DOHH2 (cell line): Measurements from ENCODE around the gene TMEM92.

ENCODE experiments used
- H3F3A ChIP-seq: fragments of 200-600 bp; sonication (generic), shearing (Covaris generic); 2 replicates; pipeline ENCODE4 v1.6.0; 2016; ENCODE audit warnings: antibody characterized with exemption, mild to moderate bottlenecking; ENCODE audit not compliant: control insufficient read depth, insufficient read depth
- H3K27ac ChIP-seq: fragments of 200-600 bp; sonication (generic); 2 replicates; pipeline ENCODE4 v1.5.1; 2014; ENCODE audit warnings: low read depth, mild to moderate bottlenecking, low read length, moderate library complexity
- H3K27me3 ChIP-seq: fragments of 200-600 bp; sonication (generic); 2 replicates; pipeline ENCODE4 v1.6.1; 2014; ENCODE audit warnings: mild to moderate bottlenecking, low read length, mixed read lengths; ENCODE audit not compliant: control insufficient read depth
- H3K36me3 ChIP-seq: fragments of 200-600 bp; sonication (generic); 2 replicates; pipeline ENCODE4 v1.6.1; 2014; ENCODE audit warnings: mild to moderate bottlenecking, low read length, moderate library complexity, mixed read lengths; ENCODE audit not compliant: control insufficient read depth
- H3K4me1 ChIP-seq: fragments of 200-600 bp; sonication (generic); 2 replicates; pipeline ENCODE4 v1.6.1; 2014; ENCODE audit warnings: mild to moderate bottlenecking, low read length, mixed read lengths; ENCODE audit not compliant: control insufficient read depth
- H3K4me2 ChIP-seq: fragments of 200-600 bp; sonication (generic); 2 replicates; pipeline ENCODE4 v1.6.0; 2014; ENCODE audit warnings: mild to moderate bottlenecking, low read length, moderate library complexity
- H3K4me3 ChIP-seq: fragments of 200-600 bp; sonication (generic); 2 replicates; pipeline ENCODE4 v1.5.1; 2014; ENCODE audit warnings: mild to moderate bottlenecking, low read length, mixed read lengths
- H3K79me2 ChIP-seq: fragments of 200-600 bp; sonication (generic); 2 replicates; pipeline ENCODE4 v1.6.1; 2014; ENCODE audit warnings: mild to moderate bottlenecking, low read length, mixed read lengths; ENCODE audit not compliant: control insufficient read depth
- H3K9me2 ChIP-seq: fragments of 200-600 bp; sonication (generic); replicated peaks from 2 replicates; pipeline ENCODE4 v1.6.1; 2014; ENCODE audit warnings: mild to moderate bottlenecking, low read length, mixed read lengths; ENCODE audit not compliant: control insufficient read depth
- H3K9me3 ChIP-seq: fragments of 200-600 bp; sonication (generic); 2 replicates; pipeline ENCODE4 v1.6.1; 2014; ENCODE audit warnings: antibody characterized with exemption, low read length, mixed read lengths; ENCODE audit not compliant: control insufficient read depth, insufficient read depth
- H4K20me1 ChIP-seq: fragments of 200-600 bp; sonication (generic); 2 replicates; pipeline ENCODE4 v1.6.0; 2014; ENCODE audit warnings: low read depth, mild to moderate bottlenecking, antibody characterized with exemption, low read length, moderate library complexity; ENCODE audit not compliant: control insufficient read depth, insufficient read depth
- EZH2phosphoT487 ChIP-seq: fragments of 200-600 bp; sonication (generic); IDR thresholded peaks from 2 replicates; pipeline ENCODE4 v1.6.1; 2017; ENCODE audit warnings: borderline replicate concordance, mild to moderate bottlenecking, antibody characterized with exemption, low read length, moderate library complexity, mixed read lengths
- TF ChIP-seq, protein P1 (sequence below): fragments of 200-600 bp; sonication (generic); IDR thresholded peaks from one replicate; pipeline ENCODE4 v1.5.1; 2014; ENCODE audit warnings: antibody characterized with exemption, mild to moderate bottlenecking, low read depth, low read length; ENCODE audit not compliant: poor library complexity, severe bottlenecking

The TMEM92 gene

DNA sequence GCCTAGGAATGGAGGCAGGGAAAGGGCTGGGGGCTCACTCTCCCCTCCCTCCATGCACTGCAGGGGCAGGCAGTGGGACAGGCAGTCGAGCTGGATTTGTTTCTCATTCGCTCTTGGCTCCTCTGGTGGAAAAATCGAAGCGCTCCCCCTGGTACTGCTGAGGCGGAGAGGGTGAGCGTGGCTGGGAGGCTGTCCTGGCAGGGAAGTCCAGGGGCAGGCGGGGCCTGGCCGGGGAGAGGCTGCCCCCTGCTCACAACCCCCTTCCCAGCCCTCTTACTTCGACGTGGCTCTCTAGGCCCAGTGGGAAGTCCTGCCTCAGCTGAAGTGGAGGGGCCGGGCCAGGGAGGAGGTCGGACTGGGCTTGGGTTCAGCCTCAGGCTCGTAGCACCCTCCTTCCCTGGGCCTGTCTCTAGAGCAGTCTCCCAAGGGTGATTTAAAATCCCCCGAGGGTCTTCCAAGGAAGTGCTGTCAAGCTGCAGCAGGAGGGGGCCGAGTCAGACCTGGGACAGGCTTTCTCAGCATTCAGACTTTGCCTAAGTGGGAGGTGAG lies 16.5 kb upstream of the TMEM92 start:
- Histone ChIP-seq H3K9me3 (no peaks in the 10 kb centered on the region), H4K20me1 (no peaks in the 10 kb centered on the region), H3K79me2 (no peaks in the 10 kb centered on the region), H3K27ac (no peak overlapping the region), H3F3A (no peaks in the 10 kb centered on the region), H3K27me3 (peaks cover 8% of the 10 kb centered on the region), H3K4me3 (no peak overlapping the region), H3K4me1 (no peaks in the 10 kb centered on the region), H3K36me3 (no peaks in the 10 kb centered on the region), H3K4me2 (no peak overlapping the region), H3K9me2 (no peaks in the 10 kb centered on the region)
- TF ChIP-seq EZH2phosphoT487 = no peak
- TF ChIP-seq, protein P1, sequence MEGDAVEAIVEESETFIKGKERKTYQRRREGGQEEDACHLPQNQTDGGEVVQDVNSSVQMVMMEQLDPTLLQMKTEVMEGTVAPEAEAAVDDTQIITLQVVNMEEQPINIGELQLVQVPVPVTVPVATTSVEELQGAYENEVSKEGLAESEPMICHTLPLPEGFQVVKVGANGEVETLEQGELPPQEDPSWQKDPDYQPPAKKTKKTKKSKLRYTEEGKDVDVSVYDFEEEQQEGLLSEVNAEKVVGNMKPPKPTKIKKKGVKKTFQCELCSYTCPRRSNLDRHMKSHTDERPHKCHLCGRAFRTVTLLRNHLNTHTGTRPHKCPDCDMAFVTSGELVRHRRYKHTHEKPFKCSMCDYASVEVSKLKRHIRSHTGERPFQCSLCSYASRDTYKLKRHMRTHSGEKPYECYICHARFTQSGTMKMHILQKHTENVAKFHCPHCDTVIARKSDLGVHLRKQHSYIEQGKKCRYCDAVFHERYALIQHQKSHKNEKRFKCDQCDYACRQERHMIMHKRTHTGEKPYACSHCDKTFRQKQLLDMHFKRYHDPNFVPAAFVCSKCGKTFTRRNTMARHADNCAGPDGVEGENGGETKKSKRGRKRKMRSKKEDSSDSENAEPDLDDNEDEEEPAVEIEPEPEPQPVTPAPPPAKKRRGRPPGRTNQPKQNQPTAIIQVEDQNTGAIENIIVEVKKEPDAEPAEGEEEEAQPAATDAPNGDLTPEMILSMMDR = no peak

DNA sequence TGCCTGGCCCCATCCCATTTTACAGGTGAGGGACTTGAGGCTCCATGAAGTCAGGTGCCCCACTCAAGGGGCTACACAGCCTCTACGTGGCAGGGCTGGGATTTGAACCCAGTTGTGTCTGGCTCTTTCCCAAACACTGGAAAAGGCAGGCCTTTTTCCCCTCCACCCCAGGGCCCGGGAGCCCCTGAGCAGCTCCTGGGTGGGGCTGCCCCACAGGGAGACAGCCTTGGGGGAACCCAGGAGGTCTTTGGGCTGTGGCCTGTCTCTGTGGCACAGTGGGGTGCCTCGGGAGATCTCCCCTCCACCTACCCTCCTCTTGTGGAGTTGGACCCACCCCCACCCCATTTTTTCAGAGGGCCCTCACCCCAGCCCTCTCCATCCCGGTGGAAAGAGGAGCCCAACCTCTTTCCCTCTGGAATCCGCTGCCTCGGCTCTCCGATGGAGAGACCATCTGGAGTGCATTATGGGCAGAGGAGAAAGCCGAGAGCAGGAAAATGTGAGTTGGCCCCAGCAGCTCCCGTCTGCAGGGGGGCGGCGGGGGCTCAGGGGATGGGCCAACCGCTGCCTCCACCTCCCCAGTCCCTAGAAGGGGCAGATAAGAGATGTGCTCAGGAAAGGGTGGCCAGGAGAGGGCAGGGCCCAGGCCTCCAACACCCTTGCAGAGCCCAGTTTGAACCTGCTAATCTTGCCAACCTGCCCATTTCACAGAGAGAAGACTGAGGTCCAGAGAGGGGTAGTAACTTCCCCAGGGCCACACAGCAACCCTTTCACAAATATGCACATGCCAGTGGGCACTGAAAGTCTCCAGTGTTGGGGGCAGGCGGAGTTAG lies 15.4 kb upstream of the TMEM92 start:
- H3F3A ChIP-seq = no peaks in the 10 kb centered on the region
- H3K9me3 ChIP-seq = no peaks in the 10 kb centered on the region
- peaks cover 19% of the 10 kb centered on the region for H3K27me3 ChIP-seq
- H3K27ac ChIP-seq = no peak overlapping the region
- H3K36me3 ChIP-seq = no peaks in the 10 kb centered on the region
- H3K79me2 ChIP-seq = no peaks in the 10 kb centered on the region
- no peak overlapping the region for H3K4me3 ChIP-seq
- no peaks in the 10 kb centered on the region for H3K9me2 ChIP-seq
- no peaks in the 10 kb centered on the region for H4K20me1 ChIP-seq
- TF ChIP-seq, protein P1 = no peak
- no peak for TF ChIP-seq EZH2phosphoT487
- H3K4me1 ChIP-seq = no peaks in the 10 kb centered on the region
- H3K4me2 ChIP-seq = no peak overlapping the region

DNA sequence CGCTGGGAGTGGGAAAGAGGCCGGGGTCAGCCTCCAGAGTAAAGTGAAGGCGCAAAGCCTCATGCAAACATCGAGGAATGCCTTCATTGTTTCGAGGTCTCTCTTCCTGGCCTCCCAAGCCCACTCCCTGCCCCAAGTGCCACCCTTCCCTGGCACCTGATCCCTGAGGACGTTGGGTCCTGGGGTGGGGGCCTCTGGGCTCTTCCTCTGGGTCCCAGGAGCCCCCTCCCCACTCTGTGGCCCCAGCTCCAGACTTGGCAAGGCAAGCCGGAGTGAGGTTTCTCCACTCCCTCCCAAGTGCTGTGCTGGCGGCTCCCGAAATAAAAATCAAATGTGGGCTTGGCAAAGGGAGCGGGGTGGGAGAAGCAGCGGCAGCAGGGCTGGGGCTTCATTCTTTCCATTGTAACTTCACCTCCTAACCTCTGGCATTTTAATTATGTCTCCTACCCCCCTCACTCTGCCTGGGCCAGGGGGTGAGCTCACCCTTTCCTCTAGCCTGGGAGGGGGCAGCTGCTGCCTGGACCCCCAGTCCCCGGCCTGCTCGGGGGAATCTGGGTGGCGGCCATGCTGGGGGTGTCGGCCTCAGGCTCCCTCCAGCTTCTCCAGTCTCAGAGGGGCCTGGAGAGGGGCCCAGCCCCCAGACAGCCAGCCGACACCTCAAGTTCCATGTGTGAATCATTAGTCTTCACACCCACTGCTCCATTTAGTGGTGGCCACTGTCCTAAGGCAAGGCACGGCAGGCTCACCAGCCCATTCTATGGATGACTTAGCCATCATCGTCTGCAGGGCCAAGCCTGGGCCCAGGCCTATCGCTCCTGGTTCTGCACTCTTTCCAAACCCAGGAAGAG lies 14.6 kb upstream of the TMEM92 start:
- no peak overlapping the region for H3K4me2 ChIP-seq
- peaks cover 21% of the 10 kb centered on the region for H3K27me3 ChIP-seq
- no peaks in the 10 kb centered on the region for H3K4me1 ChIP-seq
- no peaks in the 10 kb centered on the region for H3K79me2 ChIP-seq
- H3K9me3 ChIP-seq = no peaks in the 10 kb centered on the region
- no peak overlapping the region for H3K27ac ChIP-seq
- no peaks in the 10 kb centered on the region for H3K36me3 ChIP-seq
- no peaks in the 10 kb centered on the region for H3K9me2 ChIP-seq
- TF ChIP-seq EZH2phosphoT487 = no peak
- TF ChIP-seq, protein P1 = no peak
- H3K4me3 ChIP-seq = no peak overlapping the region
- H3F3A ChIP-seq = no peaks in the 10 kb centered on the region
- H4K20me1 ChIP-seq = no peaks in the 10 kb centered on the region
